ENCODE measurements around the gene TAF6.

Gene TAF6

DNA sequence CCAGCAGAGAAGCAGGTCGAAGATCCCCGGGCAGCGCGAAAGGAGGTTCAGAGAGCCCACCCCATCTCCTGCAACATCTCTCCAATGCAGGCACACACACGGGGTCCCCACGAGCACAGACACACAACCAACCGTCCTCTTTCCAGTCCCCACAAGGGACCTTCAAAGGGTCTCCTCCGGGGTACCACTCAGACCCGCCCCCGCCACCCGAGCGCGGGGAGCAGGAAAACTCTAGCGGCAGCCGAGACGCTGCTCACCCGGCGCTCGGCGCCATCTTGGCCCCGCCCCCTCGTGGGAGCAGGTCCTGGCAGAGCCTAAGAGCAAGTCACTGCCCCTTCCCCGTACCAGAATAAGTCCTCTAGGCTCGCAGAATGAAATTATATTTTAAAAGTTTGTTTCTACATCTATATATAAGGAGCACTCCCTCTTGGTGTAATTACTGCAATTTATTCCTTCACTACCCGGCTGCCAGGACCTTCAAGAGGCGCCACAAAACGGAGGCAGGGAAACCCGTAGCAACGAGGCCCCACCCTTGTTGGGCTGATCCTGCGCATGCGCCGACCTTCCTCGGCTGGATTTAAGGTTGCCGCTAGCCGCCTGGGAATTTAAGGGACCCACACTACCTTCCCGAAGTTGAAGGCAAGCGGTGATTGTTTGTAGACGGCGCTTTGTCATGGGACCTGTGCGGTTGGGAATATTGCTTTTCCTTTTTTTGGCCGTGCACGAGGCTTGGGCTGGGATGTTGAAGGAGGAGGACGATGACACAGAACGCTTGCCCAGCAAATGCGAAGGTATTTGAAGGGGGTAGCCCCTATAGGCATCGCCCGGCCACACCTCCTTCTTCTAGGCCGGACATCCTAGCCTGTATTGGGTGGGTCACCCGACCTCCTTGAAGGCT, at the start of gene TAF6, which contains the start of gene CNPY4:
TSS of gene TAF6 (minus strand) at position 287 of the 898 bp plus-strand sequence. CDS start 5,149 bp downstream, outside the sequence.
TSS of gene CNPY4 (plus strand) at position 563 of the 898 bp plus-strand sequence. CDS start at position 674, 111 bp downstream.
- DNase-seq (ENCODE audit: low read depth in 2 of 2) = peak; percentile 87 to 92

DNA sequence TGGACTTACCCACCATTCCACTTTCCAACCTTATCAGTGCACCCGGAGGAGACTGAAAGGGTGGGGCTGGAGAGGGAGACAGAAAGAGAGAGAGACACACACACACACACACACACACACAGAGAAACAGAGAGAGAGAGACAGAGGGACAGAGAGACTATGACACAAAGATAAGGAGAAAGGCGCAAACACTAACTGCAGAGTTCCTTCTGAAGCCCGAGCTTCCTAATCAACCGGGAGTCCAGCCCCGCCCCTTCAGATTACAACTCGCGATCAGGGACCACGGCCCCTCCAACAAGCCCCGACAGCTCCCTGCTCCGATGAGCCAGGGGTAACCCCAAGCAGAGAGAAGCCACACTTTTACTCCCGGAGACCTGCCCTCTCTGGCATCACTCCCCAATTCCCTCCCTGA, 48.8 kb upstream of the TAF6 start:
- DNase-seq (ENCODE audit: low read depth in 2 of 2) = no peak

DNA sequence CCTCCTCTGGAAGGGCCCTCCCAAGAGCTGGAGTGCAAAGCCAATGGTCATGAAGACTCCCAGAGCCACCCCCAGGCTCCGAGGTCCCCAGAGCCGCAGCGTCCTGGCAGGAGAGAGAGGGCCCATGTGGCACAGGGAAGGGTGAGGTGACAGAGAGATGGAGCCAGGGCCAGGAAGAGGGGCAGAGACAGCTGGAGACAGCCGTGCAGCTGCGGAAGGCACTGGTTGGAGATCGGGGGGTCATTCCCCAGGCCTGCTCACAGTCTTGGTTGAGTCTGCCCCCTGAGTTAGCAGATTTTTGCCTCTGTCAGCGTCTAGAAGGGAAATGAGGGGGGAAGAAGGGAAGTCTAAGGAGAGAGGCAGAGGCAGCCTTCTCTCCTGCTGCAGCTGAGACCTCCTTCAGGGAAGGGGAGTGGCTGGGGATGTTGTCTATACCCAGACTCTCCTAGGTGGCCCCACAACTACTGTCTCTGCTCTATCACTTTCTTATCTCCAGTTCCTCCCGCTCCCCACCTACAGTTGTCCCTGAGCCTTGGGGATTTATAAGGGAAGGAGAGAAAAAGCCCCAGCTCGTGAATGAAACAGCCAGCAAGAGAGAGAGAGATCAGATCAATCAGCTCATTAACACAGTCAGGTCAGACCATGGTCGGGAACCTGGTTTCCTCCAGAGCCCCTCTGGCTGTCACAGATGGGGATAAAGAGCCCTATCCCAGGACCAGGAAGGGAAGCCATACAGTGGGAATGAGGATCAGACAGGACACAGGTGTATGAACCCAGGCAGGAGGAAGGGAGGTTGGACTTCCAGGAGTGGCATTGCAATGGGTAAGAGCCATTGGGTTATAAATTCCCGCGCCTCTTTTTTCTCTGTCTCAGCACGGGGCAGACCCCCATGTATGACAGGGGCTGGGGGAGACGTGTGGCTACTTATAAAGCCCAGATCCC, 48.1 kb upstream of the TAF6 start:
- DNase-seq (ENCODE audit: low read depth in 2 of 2) = no peak

DNA sequence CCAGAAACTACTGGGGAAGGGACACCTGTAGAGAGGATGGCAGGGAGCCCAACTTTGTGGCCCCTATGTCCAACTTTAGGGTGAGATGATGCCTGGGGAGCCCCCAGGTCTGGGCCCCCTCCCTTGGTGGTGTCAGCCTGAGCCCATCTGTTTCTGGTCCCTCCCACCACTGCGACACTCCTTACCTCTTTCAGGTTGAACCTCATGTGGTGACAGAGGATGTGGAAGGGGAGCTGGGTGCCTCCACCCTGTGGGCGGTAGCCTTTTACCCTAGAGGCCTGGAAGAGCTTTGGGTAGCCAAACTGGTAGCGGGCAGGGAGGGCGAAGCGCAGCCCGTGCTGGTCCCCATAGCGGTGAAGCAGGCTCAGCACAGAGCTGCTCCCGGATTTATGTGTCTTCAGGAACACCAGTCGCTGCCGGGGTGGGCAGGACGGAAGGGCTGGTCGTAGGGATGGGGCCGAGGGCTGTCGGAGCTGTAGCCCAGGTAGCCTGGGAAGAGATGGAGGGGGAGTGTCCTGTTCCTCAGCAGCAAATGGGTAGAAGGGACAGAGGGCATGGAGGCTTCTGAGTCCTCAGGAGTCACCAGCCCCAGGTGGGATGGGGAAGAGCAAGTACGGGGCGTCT, 47.3 kb upstream of the TAF6 start:
- no peak for DNase-seq (ENCODE audit: low read depth in 2 of 2)

DNA sequence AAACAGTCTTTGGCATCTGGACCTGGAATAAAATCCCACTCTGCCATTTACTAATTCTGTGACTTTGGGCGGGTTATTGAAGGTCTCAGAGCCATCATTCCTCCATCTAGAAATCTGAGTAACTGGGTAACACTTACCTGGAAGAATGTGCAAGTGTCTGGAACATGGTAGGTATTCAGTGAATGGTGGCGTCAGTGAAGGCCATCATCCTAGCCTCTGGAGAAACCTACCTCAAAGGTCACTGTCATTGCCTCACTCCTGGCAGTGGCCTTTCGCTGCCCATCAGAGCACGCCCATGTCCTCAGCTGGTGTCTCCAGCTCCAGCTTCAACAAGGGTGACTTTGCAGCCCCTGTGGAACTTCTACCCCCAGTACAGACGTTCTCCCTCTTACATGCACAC, 44.7 kb upstream of the TAF6 start:
- no peak for DNase-seq (ENCODE audit: low read depth in 2 of 2)

DNA sequence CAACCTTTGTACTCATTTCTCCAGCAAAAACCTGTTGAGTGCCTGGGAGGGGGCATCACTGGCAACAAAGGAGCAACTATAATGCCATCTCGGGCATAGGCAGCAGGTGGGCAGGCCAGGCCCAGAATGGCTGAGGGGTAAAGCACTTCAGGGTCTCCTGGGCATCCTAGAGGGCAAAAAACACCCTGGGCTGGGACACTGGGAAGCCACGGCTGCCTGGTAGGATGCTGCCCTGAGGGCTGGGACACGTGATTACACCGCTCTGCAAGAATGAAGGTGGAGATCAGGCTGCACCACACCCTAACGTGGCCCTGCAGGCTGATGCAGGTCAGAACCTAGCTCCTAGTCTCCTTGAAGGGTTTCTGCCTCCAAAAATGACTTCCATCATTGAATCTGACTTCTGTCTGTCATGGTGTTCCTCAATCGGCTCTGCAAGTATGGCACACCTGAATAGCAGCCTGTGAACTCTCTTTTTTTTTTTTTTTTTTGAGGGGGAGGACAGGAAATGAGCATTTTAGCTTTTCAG, 43.9 kb upstream of the TAF6 start:
- no peak for DNase-seq (ENCODE audit: low read depth in 2 of 2)

DNA sequence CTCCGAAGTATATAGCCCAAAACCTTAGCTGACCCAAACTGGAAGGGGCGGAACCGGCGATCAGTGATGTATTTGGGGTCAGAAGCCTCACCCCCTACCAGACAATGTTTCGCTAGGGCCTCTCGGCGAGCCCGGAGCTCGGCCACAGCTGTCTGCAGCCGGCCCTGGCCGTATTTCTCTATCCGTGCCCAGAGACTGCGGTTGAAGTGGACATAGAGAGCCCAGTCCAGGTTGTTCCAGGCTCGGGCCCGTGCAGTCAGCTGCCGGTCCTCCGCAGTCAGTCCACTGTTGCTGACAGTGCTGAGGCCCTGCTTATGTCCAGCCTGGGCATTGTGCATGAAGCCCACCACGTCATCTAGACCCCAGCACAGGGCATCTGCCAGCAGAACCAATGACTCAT, 40.9 kb upstream of the TAF6 start:
- DNase-seq (ENCODE audit: low read depth in 2 of 2) = no peak

DNA sequence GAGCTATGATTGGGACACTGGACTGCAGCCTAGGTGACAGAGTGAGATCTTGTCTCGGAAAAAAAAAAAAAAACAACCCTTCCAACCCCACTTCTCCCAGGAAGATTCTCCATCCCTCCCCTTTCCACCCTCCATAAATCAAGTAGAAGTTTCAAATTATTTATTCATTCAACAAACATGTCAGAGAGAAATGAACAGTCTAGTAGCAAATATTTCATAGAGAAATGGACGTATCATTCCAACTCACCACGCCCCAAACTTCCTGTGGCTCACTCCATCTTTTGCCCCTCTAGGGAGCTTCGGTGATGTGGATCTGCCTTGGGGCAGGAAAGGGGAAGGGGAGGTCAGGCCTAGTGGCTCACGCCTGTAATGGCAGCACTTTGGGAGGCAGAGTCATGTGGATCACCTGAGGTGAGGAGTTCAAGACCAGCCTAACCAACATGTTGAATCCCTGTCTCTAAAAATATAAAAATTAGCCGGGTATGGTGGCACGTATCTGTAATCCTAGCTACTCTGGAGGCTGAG, 40.0 kb upstream of the TAF6 start:
- no peak for DNase-seq (ENCODE audit: low read depth in 2 of 2)

DNA sequence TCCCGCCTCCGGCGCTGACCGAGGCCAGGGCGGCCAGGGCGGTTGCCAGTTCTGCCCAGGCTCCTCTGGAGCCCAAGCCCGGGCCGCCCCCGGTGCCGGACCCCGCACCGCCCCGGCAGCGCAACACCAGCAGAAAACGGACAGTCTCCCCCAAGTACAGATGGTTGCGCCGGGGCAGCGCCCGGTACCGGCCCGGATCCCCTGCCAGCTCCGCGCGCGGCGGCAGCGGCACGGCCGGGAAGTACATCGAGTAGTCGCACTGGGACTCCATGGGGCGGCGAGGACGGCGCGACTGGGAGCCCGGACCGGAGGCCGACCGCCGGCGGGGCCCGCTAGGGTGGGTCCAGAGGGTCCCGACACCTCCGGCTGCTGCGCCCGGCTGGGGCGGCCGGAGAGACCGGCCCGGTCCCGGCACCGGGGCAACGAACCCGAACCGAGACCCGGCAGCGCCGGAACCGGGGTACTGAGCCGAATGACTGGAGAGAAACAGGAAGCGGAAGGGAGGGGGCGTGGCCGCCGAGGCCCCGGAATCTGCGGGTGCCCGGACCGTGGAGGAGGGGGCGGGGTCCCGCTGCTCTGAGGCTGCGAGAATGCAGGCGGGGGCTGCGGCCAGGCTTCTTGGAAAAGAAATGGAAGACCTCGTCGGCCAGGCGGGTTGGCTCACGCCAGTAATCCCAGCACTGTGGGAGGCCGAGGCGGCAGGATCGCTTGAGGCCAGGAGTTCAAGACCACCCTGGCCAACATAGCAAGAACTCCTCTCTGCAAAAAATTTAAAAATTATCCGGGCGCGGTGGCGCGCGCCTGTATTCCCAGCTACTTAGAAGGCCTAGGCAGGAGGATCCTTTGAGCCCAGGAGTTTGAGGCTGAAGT, 39.3 kb upstream of the TAF6 start, which contains the start of gene TRAPPC14:
TSS of gene TRAPPC14 (minus strand) at position 495 of the 870 bp plus-strand sequence. CDS start at position 271, 224 bp downstream.
- peak; percentile 82 to 85 for DNase-seq (ENCODE audit: low read depth in 2 of 2)

DNA sequence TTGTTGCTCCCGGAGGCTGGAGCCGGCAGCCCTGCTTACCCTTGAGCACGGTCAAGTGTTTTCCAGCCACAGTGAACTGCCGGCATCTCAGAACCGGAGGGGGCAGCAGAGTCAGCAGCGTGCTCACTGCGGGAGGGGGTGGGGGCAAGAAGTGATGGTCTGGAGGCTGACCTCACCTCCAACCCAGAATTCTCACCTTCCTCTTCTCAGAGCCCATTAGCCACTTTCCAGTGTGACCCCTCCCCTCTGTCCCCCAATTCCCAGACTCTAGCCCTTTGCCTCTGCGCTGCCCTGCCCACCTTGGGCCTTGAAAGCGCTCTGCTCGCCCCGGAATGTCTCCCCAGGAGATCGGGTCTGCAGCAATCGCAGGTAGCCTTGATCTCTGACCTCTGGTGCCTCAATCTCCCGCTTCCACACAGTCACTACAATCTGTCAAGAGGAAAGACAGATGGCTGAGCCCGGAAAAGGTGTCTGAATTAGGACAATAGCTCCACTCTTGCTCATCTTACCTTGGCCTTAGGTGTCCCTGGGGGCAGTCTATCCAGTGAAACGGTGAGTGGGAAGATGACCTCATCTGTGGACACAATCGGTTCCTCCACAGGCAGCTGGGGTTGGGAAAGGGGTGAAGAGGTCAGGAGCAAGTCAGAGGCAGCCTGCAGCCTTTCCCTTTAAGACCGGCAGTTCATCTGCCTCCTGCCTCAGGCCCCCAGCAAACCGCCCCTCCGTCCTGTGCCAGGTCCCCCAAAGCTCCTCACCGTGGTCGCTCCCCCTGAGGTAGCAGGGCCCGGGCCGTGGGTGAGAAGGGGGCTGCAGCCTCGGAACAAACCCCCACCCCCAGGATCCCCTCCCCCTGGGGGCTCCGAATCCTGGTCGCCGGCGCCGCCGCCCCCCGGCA, 38.4 kb upstream of the TAF6 start:
- no peak for DNase-seq (ENCODE audit: low read depth in 2 of 2)

DNA sequence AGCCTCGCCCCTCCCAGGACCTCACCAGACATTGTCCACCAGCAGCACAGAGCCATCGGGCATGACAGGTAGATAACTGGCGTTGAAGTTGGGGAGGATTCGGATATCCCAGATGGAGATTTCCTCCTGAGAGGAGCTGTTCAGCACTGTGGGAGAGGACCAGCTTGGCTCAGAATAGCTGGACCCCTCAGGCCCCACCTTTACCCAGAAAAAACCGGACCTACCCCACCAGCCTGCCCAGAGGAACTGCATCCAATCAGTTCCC, 37.8 kb upstream of the TAF6 start:
- DNase-seq (ENCODE audit: low read depth in 2 of 2) = no peak

DNA sequence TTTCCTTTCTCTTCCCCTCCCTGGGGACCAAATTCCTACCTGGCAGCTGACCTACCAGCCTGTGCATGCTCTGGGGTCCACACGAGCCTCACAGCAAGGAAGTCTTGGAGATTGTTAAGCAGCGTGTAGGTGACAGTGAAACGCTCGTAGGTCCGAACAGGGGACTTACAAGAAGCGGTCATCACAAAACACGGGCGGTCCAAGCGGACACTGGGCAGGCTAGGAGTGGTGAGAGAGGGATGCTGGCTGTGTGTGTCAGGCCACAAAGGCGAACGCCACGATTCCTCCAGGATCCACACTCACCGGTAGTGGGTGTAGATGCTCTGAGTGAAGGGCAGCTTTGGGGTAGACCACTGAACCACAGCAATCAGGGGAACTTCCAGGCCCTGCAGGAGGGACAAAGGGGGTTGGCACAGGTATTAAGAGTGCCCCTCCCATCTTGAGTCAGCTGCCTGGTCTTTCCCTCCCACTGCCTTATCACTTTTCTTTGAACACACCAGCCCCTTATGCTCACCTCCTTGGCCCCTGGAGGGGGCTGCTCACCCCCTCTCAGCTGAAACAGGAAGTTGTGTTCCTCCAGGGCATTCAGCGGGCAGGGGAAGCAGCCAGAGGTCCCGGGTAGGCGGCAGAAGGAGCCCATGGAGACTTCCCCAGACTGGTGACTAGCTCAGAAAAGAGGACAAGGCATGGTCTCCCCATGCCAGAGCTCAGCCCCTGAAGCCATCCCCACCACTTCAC, 37.3 kb upstream of the TAF6 start:
- DNase-seq (ENCODE audit: low read depth in 2 of 2) = no peak

DNA sequence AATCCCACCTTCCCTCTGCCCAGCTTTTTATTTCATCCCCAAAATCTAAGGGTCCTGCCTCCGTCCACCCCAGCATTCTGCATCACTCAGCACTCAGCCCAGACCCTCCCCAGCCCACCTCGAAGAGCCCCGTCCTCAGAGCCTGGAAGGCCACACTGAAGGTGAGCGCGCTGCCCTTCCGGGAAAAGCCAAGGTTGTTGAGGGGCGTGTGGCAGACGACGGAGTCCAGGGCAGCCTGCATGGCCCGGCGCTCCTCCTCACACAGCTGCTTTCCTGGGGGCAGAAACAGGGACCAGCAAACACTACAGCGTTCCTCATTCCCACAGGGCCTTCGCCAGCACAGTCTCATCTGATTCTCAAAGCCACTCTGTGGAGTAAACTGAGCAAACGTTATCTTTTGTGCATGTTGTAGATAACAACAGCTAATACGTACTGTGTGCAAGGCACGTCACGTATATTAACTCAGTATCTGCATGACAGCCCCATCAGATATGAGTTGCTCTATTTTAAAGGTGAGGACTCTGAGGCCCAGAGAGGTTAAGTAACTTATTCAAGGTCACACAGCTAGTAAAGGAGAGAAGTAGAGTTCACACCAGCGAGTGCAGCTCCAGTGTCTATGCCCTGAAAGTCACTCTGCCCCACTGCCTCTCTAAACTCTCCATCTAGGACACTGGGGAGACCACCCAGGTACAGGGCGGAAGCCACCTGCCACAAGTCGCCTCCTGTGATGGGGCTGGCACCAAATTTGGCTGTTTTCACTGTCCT, 36.6 kb upstream of the TAF6 start:
- no peak for DNase-seq (ENCODE audit: low read depth in 2 of 2)

DNA sequence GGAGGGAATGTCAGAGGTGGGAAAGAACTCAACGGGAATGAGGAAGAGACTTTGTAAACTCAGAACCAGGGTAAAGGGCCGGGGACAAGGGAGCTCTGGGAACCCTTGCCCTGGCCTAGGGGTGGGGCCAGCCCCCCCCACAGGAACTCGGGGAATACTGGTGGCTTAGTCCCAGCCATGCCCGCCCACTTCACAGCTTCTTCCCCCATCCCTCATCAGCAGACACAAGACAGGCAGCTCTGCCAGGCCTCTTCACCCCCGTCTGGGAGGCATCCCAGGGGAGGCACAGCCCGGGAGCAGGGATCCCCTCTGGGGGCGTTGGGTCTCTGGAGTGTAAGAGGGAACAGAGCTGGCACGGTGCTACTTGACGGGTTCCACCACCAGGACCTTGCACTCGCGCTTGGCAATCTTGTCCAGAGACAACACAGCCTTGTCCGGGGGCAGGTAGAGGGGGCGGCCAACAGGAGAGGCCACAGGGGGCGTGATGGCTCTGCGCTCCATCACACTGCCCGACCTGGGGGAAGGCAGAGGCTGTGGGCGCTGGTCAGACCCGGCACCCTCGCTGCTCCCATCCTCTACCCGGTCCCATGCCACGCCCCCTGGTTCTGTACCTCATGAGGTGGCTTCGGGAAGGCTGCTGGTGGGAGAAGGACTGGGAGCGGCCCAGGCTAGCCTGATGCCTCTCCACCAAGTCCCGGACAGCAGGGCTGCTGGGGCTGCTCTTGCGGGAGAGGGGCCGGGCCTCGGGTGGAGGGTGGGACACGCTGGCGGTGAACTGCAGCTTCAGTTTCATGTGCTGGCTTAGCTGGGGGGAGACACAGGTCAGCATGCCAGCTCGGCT, 35.7 kb upstream of the TAF6 start:
- DNase-seq (ENCODE audit: low read depth in 2 of 2) = no peak

DNA sequence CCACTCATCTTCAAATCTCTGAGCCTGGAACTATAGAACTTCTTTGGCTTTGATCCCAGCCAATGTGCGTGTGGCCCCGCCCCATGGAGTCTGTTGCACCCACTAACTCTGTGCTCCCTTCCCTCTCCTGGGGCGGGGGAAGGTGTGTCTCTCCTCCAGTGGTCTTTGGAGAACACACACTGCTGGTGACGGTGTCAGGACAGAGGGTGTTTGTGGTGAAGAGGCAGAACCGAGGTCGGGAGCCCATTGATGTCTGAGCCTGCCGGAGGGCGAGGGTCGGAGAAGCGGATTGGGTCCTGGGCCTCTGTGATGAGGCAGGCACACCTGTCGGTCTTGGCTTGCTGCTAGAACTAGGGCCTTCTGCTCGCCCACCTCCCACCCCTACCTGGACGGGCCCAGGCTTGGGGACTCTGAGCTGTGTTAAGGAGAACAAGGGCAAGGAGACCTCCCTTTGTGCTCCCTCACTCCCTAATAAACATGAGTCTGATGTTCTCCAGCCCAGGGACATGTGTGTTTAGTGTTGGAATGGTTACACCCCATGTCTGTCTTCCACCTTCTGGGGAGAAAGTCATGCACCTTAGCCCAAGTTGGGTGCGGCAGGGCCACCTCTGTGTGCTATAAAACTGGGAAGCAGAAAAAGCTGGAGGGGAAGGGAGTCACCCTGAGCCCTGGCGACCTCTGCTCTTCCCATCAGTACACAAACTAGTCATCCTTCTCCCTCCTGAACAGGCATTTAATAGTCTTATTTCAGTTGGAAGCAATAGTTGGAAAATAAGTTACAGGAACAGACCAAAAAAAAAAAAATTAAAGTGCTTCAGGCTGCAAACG, 34.8 kb upstream of the TAF6 start:
- DNase-seq (ENCODE audit: low read depth in 2 of 2) = no peak

DNA sequence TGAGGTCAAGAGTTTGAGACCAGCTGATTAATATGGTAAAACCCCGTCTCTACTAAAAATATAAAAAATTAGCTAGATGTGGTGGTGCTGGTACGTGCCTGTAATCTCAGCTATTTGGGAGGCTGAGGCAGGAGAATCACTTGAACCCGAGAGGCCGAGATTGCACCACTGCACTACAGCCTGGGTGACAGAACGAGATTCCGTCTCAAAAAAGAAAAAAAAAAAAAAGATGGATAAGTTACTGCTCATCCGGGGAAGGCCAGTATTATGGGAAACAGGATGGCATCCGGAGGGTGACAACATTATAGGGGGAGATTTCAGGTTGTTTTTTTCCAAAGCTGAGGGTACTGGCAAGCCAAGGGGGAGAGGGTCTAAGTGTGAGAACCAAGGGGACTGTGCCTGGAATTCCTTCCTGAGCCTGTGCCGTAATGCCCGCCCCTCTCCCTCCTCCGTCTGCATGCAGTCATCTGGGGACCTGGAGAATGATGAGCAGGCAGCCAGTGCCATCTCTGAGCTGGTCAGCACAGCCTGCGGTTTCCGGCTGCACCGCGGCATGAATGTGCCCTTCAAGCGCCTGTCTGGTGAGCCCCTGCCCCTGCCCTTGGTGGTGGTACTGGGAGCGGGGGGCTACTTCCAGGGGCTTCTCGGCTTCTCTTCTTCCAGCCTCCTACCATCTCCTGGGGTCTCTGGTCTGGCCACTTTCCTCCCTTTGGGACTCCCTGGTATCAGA, 33.9 kb upstream of the TAF6 start:
- no peak for DNase-seq (ENCODE audit: low read depth in 2 of 2)
